HFF-Myc (cell line): Measurements from ENCODE around the gene PRXL2C.
A peak's percentile ranks its signal among the peaks of the same experiment; 100 is the strongest.
"Not testable (repeated sequence)": the region's sequence is repeated elsewhere in the genome, so short reads cannot be mapped to it uniquely, and the experiment has no call there.

Experiments
- DNase-seq: peaks from one replicate; pipeline ENCODE4 v3.0.0-alpha.2; 2011; ENCODE audit warnings: low read depth; ENCODE audit errors: extremely low read depth
- H3K4me3 ChIP-seq: replicated peaks from 2 replicates; pipeline ENCODE4 v1.5.1; 2011; ENCODE audit warnings: low read depth, mild to moderate bottlenecking, control low read depth, low read length
- CTCF ChIP-seq: IDR thresholded peaks from 2 replicates; pipeline ENCODE4 v1.5.1; 2012; ENCODE audit warnings: mild to moderate bottlenecking, low read depth, low read length, control low read depth; ENCODE audit errors: missing control alignments

Gene PRXL2C

GRCh38 chr9:96655198-96655851 is at the start of gene PRXL2C:
TSS of gene PRXL2C (minus strand) at chr9:96655317. CDS start at chr9:96655281, 36 bp downstream.
- no peak for DNase-seq
- TF ChIP-seq CTCF: no peak
- H3K4me3 ChIP-seq: peak within 1 kb of the TSS; percentile 60

- H3K4me3 ChIP-seq, DNase-seq: not testable (repeated sequence)
Observed at GRCh38 chr9:96700721-96701375, 45.7 kb upstream of the PRXL2C start.

- TF ChIP-seq CTCF: no peak
- H3K4me3 ChIP-seq: no peak overlapping the region
- no peak for DNase-seq
Observed at GRCh38 chr9:96691326-96691725, 36.2 kb upstream of the PRXL2C start.

GRCh38 chr9:96688745-96689464 is 33.8 kb upstream of the PRXL2C start:
- DNase-seq: no peak
- no peak for TF ChIP-seq CTCF
- no peak overlapping the region for H3K4me3 ChIP-seq

GRCh38 chr9:96688187-96688586 is 33.1 kb upstream of the PRXL2C start:
- no peak for DNase-seq
- TF ChIP-seq CTCF: no peak
- H3K4me3 ChIP-seq: no peak overlapping the region

GRCh38 chr9:96686638-96687335 is 31.7 kb upstream of the PRXL2C start:
- H3K4me3 ChIP-seq: peak overlapping the region; percentile 43
- TF ChIP-seq CTCF: peak; percentile 69
- DNase-seq: peak; percentile 33
